IMR-90 (cell line): Measurements from ENCODE around the gene STK17B. TPM values are rescaled to one million over a fixed set of nuclear protein-coding genes. Genes with fewer than 3 reads are reported as not detected.

Source experiments
- ATAC-seq: fragments of 200-7000 bp; cut with Tn5 transposase; 2 replicates; pipeline ENCODE4 v1.9.1; 2020; ENCODE audit warnings: low read depth, mild to moderate bottlenecking, moderate library complexity
- BruUV-seq: library from RNA; stranded (reverse); fragments of 400-500 nt; replicated peaks from 2 replicates; lab custom pipeline; 2021; lab: Mats Ljungman, UMichigan
- CTCF ChIA-PET: fragments of 300-600 bp; formaldehyde crosslinking; extraction: SDS; loops from one replicate; lab custom pipeline; 2021; ENCODE audit warnings: antibody characterized with exemption; lab: Yijun Ruan, JAX
- POLR2A ChIA-PET: fragments of 300-600 bp; sonication (Branson Sonifier 250); formaldehyde crosslinking; loops from one replicate; lab custom pipeline; 2022; ENCODE audit warnings: antibody characterized with exemption; ENCODE audit not compliant: unreplicated experiment; lab: Charles Lee
- DNase-seq: peaks from one replicate; pipeline ENCODE4 v3.0.0; 2013
- H2AFZ ChIP-seq: replicated peaks from 2 replicates; pipeline ENCODE3; 2013; ENCODE audit warnings: low read length, mild to moderate bottlenecking; ENCODE audit not compliant: poor library complexity
- H2AK5ac ChIP-seq: 2 replicates; pipeline ENCODE4 v1.6.1; 2013; ENCODE audit warnings: low read depth, low read length, inconsistent platforms
- H2AK9ac ChIP-seq: replicated peaks from 2 replicates; pipeline ENCODE3; 2013; ENCODE audit warnings: mild to moderate bottlenecking, low read depth, low read length, moderate library complexity; ENCODE audit not compliant: poor library complexity
- H2BK120ac ChIP-seq: 2 replicates; pipeline ENCODE4 v1.6.1; 2013; ENCODE audit warnings: low read depth, low read length, inconsistent platforms
- H2BK15ac ChIP-seq: 3 replicates; pipeline ENCODE4 v1.6.1; 2013; ENCODE audit warnings: low read depth, low read length, inconsistent platforms
- H2BK20ac ChIP-seq: 2 replicates; pipeline ENCODE4 v1.6.1; 2013; ENCODE audit warnings: low read depth, mild to moderate bottlenecking, inconsistent platforms, low read length, moderate library complexity
- H2BK5ac ChIP-seq: 2 replicates; pipeline ENCODE4 v1.6.1; 2013; ENCODE audit warnings: mild to moderate bottlenecking, low read depth, low read length, inconsistent platforms; ENCODE audit not compliant: poor library complexity, severe bottlenecking
- H3K14ac ChIP-seq: replicated peaks from 2 replicates; pipeline ENCODE4 v1.6.1; 2013; ENCODE audit warnings: low read depth, low read length, inconsistent platforms
- H3K18ac ChIP-seq: 2 replicates; pipeline ENCODE4 v1.6.1; 2013; ENCODE audit warnings: low read depth, low read length, control low read depth
- H3K23ac ChIP-seq: 2 replicates; pipeline ENCODE4 v1.6.1; 2013; ENCODE audit warnings: low read depth, low read length, inconsistent platforms
- H3K27ac ChIP-seq: 2 replicates; pipeline ENCODE4 v1.5.1; 2013; ENCODE audit warnings: mild to moderate bottlenecking, control low read depth, low read length; ENCODE audit not compliant: insufficient read depth
- H3K27me3 ChIP-seq: 2 replicates; pipeline ENCODE4 v1.6.1; 2013; ENCODE audit warnings: low read length; ENCODE audit not compliant: control insufficient read depth, insufficient read depth
- H3K36me3 ChIP-seq: 2 replicates; pipeline ENCODE4 v1.6.1; 2013; ENCODE audit warnings: low read length, mixed read lengths; ENCODE audit not compliant: control insufficient read depth, insufficient read depth
- H3K4ac ChIP-seq: 2 replicates; pipeline ENCODE4 v1.6.1; 2013; ENCODE audit warnings: low read depth, low read length, inconsistent platforms
- H3K4me1 ChIP-seq: 2 replicates; pipeline ENCODE4 v1.6.1; 2013; ENCODE audit warnings: low read length, mixed read lengths; ENCODE audit not compliant: control insufficient read depth, insufficient read depth
- H3K4me2 ChIP-seq: 2 replicates; pipeline ENCODE4 v1.6.1; 2013; ENCODE audit warnings: low read depth, mild to moderate bottlenecking, control low read depth, low read length, moderate library complexity
- H3K4me3 ChIP-seq: 2 replicates; pipeline ENCODE4 v1.5.1; 2013; ENCODE audit warnings: low read depth, mild to moderate bottlenecking, control low read depth, low read length, moderate library complexity; ENCODE audit not compliant: insufficient read depth
- H3K56ac ChIP-seq: 2 replicates; pipeline ENCODE4 v1.6.1; 2013; ENCODE audit warnings: low read length, inconsistent platforms; ENCODE audit not compliant: insufficient read depth; ENCODE audit errors: extremely low read depth
- H3K79me1 ChIP-seq, 2 experiments: 2 replicates each; pipeline ENCODE4 v1.6.1; 2013; ENCODE audit warnings: low read length in 2 of 2, inconsistent platforms in 1 of 2, low read depth in 1 of 2
- H3K9ac ChIP-seq: 2 replicates; pipeline ENCODE4 v1.6.1; 2013; ENCODE audit warnings: low read depth, low read length, control low read depth
- H3K9me1 ChIP-seq: 2 replicates; pipeline ENCODE4 v1.6.1; 2013; ENCODE audit warnings: low read length, inconsistent platforms; ENCODE audit not compliant: insufficient read depth
- H3K9me3 ChIP-seq: 2 replicates; pipeline ENCODE4 v1.6.1; 2013; ENCODE audit warnings: low read length; ENCODE audit not compliant: control insufficient read depth, insufficient read depth
- H4K20me1 ChIP-seq: 2 replicates; pipeline ENCODE4 v1.6.1; 2013; ENCODE audit warnings: low read length, inconsistent platforms; ENCODE audit not compliant: insufficient read depth
- H4K5ac ChIP-seq: 2 replicates; pipeline ENCODE4 v1.6.1; 2013; ENCODE audit warnings: mild to moderate bottlenecking, low read depth, low read length, control low read depth
- H4K8ac ChIP-seq, 2 experiments: 2 replicates each; pipeline ENCODE4 v1.6.1; 2013; ENCODE audit warnings: low read depth in 2 of 2, low read length in 2 of 2, control low read depth in 1 of 2, inconsistent platforms in 1 of 2
- H4K91ac ChIP-seq: 2 replicates; pipeline ENCODE4 v1.6.1; 2013; ENCODE audit warnings: low read depth, low read length, inconsistent platforms; ENCODE audit not compliant: insufficient read depth
- BHLHE40 ChIP-seq: fragments of 150-350 bp; IDR thresholded peaks from 2 replicates; pipeline ENCODE4 v1.6.1; 2016; ENCODE audit warnings: mild to moderate bottlenecking, low read depth, low read length
- CEBPB ChIP-seq: IDR thresholded peaks from 2 replicates; pipeline ENCODE4 v1.6.1; 2012; ENCODE audit warnings: low read depth, low read length, improper control_type of control experiment
- CHD1 ChIP-seq: IDR thresholded peaks from 2 replicates; pipeline ENCODE4 v1.6.1; 2012; ENCODE audit warnings: low read depth, low read length, improper control_type of control experiment
- FOS ChIP-seq: fragments of 150-350 bp; IDR thresholded peaks from 2 replicates; pipeline ENCODE4 v1.6.1; 2016; ENCODE audit warnings: low read depth, low read length
- MAFK ChIP-seq: IDR thresholded peaks from 2 replicates; pipeline ENCODE4 v1.6.1; 2012; ENCODE audit warnings: low read depth, low read length, improper control_type of control experiment
- MAZ ChIP-seq: IDR thresholded peaks from 2 replicates; pipeline ENCODE4 v1.6.1; 2012; ENCODE audit warnings: low read depth, mild to moderate bottlenecking, low read length, improper control_type of control experiment, moderate library complexity, borderline replicate concordance
- MXI1 ChIP-seq: IDR thresholded peaks from 2 replicates; pipeline ENCODE4 v1.6.1; 2012; ENCODE audit warnings: low read depth, mild to moderate bottlenecking, low read length, moderate library complexity, borderline replicate concordance
- NFE2L2 ChIP-seq: fragments of 150-350 bp; IDR thresholded peaks from 2 replicates; pipeline ENCODE4 v1.6.1; 2016; ENCODE audit warnings: low read depth, mild to moderate bottlenecking, low read length
- POLR2A ChIP-seq: IDR thresholded peaks from 2 replicates; pipeline ENCODE4 v1.6.1; 2012; ENCODE audit warnings: mild to moderate bottlenecking, low read depth, low read length
- RAD21 ChIP-seq: IDR thresholded peaks from 2 replicates; pipeline ENCODE4 v1.6.1; 2012; ENCODE audit warnings: low read length, improper control_type of control experiment
- RCOR1 ChIP-seq: IDR thresholded peaks from 2 replicates; pipeline ENCODE4 v1.6.1; 2012; ENCODE audit warnings: mild to moderate bottlenecking, low read length, improper control_type of control experiment; ENCODE audit not compliant: insufficient replicate concordance
- RFX5 ChIP-seq: IDR thresholded peaks from 2 replicates; pipeline ENCODE4 v1.8.0; 2012; ENCODE audit warnings: low read depth, mild to moderate bottlenecking, low read length, moderate library complexity
- SMC3 ChIP-seq: fragments of 150-350 bp; IDR thresholded peaks from 2 replicates; pipeline ENCODE4 v1.6.1; 2016; ENCODE audit warnings: low read depth, mild to moderate bottlenecking, antibody characterized with exemption, low read length, moderate library complexity
- WGBS, 2 experiments: methylation state at CpG; one replicate each; pipeline versions ENCODE4 v1.1.5 to v1.1.7; 2013; ENCODE audit warnings: missing lambda C conversion rate in 2 of 2; ENCODE audit not compliant: insufficient read length in 1 of 2; ENCODE audit errors: extremely low coverage in 2 of 2; 5-methylcytosine and 5-hydroxymethylcytosine counted together
- dilution Hi-C: fragments of 300-500 bp; cut with HindIII; formaldehyde crosslinking; loops from one replicate; pipeline ENCODE4 v1.14.3; 2018; ENCODE audit warnings: low sequenced_read_pairs; ENCODE audit not compliant: unreplicated experiment
- in situ Hi-C: fragments of 300-500 bp; cut with MboI; formaldehyde crosslinking; loops from 3 replicates; pipeline ENCODE4 v1.14.3; 2019; ENCODE audit warnings: low sequenced_read_pairs, inconsistent platforms, mixed read lengths
- intact Hi-C: fragments of 100-400 bp; cut with micrococcal nuclease; formaldehyde crosslinking; loops from 2 replicates; pipeline ENCODE4 v1.10.0; 2022
- polyA plus RNA-seq, 3 experiments: library from polyadenylated mRNA; depleted of rRNA; stranded (reverse); fragments of >200 nt; gene quantifications; 2 replicates each; pipeline ENCODE4 v1.2.3, GENCODE V29; 2012; ENCODE audit warnings: low replicate concordance in 1 of 3
- total RNA-seq: library from RNA; depleted of rRNA; stranded (reverse); fragments of >200 nt; gene quantifications from 2 replicates; pipeline ENCODE4 v1.2.3, GENCODE V29; 2012
- TF ChIP-seq, protein P1 (sequence below): fragments of 150-350 bp; IDR thresholded peaks from 2 replicates; pipeline ENCODE4 v1.6.1; 2017; ENCODE audit warnings: mild to moderate bottlenecking, antibody characterized with exemption, low read length, low read depth
- TF ChIP-seq, protein P2 (sequence below): fragments of 150-350 bp; IDR thresholded peaks from 2 replicates; pipeline ENCODE4 v1.6.1; 2016; ENCODE audit warnings: low read depth, mild to moderate bottlenecking, low read length, moderate library complexity, borderline replicate concordance
- TF ChIP-seq, protein P3 (sequence below): conservative IDR thresholded peaks from 2 replicates; pipeline ENCODE4 v1.5.1; 2012; ENCODE audit warnings: mild to moderate bottlenecking, low read depth, low read length, improper control_type of control experiment

STK17B gene
- total and polyA plus RNA-seq, 2 of the 4 experiments (the other 2 are of a cell fraction) = 7.5 to 48.9 TPM

DNA sequence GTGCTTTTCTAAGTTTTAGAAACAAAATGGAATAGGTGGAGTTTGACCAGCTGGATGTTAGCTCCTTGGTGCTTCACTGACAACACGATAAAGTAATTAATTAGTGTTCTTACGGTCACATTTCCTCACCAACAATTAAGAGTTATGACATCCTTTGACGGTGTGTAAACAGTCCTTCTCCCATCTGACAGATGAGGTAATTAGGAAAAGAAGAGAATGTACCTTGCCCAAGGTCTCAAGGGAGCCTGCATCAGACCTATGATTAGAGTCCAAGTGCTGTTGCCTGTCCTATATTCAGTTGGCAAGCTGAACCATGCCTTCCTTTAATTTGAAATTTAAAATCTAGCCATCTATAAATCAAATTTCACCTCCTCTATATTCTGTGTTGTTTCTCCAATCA lies 48.3 kb upstream of the STK17B start:
- no peak overlapping the region for H2AK9ac ChIP-seq
- H3K9ac ChIP-seq = no peak overlapping the region
- H3K4me2 ChIP-seq = no peak overlapping the region
- H2BK20ac ChIP-seq = no peak overlapping the region
- dilution Hi-C loops = no loop called here
- H4K5ac ChIP-seq = no peak overlapping the region
- no peak overlapping the region for H4K91ac ChIP-seq
- no peak overlapping the region for H3K56ac ChIP-seq
- no peaks in the 10 kb centered on the region for H3K27me3 ChIP-seq
- no peak overlapping the region for H4K8ac ChIP-seq
- no peak overlapping the region for H2BK15ac ChIP-seq
- in situ Hi-C loops = no loop called here
- H3K23ac ChIP-seq = no peak overlapping the region
- no peak overlapping the region for H2BK120ac ChIP-seq
- no CpG with 5 or more reads among the region's 3 CpGs for WGBS, 2 experiments
- CTCF ChIA-PET = no interaction called here
- H4K20me1 ChIP-seq = no peaks in the 10 kb centered on the region
- no peak overlapping the region for H2BK5ac ChIP-seq
- no peak overlapping the region for H3K4ac ChIP-seq
- no peaks in the 10 kb centered on the region for H3K79me1 ChIP-seq
- H3K9me1 ChIP-seq = no peaks in the 10 kb centered on the region
- no peak overlapping the region for H3K27ac ChIP-seq
- no peak overlapping the region for H3K4me3 ChIP-seq
- H2AFZ ChIP-seq = no peak overlapping the region
- POLR2A ChIA-PET = no interaction called here
- H3K36me3 ChIP-seq = no peaks in the 10 kb centered on the region
- no TSS peak for BruUV-seq
- no peaks in the 10 kb centered on the region for H3K4me1 ChIP-seq
- DNase-seq (no peak), ATAC-seq (no peak)
- H3K9me3 ChIP-seq = no peaks in the 10 kb centered on the region
- no peak for TF ChIP-seq MAZ
- TF ChIP-seq MAFK = no peak
- no peak for TF ChIP-seq FOS
- TF ChIP-seq NFE2L2 = no peak
- no peak for TF ChIP-seq CEBPB
- no peak for TF ChIP-seq SMC3
- no peak for TF ChIP-seq POLR2A
- TF ChIP-seq, protein P1, sequence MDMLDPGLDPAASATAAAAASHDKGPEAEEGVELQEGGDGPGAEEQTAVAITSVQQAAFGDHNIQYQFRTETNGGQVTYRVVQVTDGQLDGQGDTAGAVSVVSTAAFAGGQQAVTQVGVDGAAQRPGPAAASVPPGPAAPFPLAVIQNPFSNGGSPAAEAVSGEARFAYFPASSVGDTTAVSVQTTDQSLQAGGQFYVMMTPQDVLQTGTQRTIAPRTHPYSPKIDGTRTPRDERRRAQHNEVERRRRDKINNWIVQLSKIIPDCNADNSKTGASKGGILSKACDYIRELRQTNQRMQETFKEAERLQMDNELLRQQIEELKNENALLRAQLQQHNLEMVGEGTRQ = no peak
- TF ChIP-seq, protein P2, sequence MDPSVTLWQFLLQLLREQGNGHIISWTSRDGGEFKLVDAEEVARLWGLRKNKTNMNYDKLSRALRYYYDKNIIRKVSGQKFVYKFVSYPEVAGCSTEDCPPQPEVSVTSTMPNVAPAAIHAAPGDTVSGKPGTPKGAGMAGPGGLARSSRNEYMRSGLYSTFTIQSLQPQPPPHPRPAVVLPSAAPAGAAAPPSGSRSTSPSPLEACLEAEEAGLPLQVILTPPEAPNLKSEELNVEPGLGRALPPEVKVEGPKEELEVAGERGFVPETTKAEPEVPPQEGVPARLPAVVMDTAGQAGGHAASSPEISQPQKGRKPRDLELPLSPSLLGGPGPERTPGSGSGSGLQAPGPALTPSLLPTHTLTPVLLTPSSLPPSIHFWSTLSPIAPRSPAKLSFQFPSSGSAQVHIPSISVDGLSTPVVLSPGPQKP = no peak
- no peak for TF ChIP-seq RCOR1
- no peak for TF ChIP-seq RAD21
- no peak for TF ChIP-seq BHLHE40
- TF ChIP-seq MXI1 = no peak
- TF ChIP-seq, protein P3, sequence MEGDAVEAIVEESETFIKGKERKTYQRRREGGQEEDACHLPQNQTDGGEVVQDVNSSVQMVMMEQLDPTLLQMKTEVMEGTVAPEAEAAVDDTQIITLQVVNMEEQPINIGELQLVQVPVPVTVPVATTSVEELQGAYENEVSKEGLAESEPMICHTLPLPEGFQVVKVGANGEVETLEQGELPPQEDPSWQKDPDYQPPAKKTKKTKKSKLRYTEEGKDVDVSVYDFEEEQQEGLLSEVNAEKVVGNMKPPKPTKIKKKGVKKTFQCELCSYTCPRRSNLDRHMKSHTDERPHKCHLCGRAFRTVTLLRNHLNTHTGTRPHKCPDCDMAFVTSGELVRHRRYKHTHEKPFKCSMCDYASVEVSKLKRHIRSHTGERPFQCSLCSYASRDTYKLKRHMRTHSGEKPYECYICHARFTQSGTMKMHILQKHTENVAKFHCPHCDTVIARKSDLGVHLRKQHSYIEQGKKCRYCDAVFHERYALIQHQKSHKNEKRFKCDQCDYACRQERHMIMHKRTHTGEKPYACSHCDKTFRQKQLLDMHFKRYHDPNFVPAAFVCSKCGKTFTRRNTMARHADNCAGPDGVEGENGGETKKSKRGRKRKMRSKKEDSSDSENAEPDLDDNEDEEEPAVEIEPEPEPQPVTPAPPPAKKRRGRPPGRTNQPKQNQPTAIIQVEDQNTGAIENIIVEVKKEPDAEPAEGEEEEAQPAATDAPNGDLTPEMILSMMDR = no peak
- TF ChIP-seq CHD1 = no peak
- no peak for TF ChIP-seq RFX5
- no peak overlapping the region for H3K14ac ChIP-seq
- intact Hi-C loops = no loop called here
- H3K18ac ChIP-seq = no peak overlapping the region
- no peak overlapping the region for H2AK5ac ChIP-seq
